ENCODE results near the gene EIF5B.
"Not testable (repeated sequence)": the region's sequence is repeated elsewhere in the genome, so short reads cannot be mapped to it uniquely, and the experiment has no call there.

The EIF5B gene

DNA sequence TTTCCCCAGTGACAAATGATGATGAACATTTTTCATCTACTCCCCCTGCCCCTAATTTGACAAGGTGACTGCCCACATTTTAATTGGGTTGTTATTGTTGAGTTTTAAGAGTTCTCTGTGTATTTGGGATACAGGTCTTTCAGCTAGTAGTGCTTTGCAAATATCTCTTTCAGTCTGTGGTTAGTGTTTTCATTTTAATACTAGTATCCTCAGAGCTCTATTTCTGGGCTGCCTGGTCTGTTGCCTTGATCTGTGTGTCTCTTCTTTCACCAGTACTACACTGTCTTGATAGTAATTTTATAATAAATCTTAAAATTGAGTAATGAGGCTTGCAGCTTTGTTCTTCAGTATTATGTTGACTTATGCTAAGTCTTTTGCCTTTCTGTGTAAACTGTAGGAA is 19.7 kb downstream of the EIF5B start:
- H3K9me3 ChIP-seq: no peaks in the 10 kb centered on the region
- no peak overlapping the region for H3K4me3 ChIP-seq (ENCODE audit: low read depth in 1 of 2, low read length in 1 of 2)
- no peaks in the 10 kb centered on the region for H3K4me1 ChIP-seq (ENCODE audit: control insufficient read depth in 1 of 2, insufficient read depth in 1 of 2, low read depth in 1 of 2, low read length in 1 of 2)
- TF ChIP-seq, protein P1, sequence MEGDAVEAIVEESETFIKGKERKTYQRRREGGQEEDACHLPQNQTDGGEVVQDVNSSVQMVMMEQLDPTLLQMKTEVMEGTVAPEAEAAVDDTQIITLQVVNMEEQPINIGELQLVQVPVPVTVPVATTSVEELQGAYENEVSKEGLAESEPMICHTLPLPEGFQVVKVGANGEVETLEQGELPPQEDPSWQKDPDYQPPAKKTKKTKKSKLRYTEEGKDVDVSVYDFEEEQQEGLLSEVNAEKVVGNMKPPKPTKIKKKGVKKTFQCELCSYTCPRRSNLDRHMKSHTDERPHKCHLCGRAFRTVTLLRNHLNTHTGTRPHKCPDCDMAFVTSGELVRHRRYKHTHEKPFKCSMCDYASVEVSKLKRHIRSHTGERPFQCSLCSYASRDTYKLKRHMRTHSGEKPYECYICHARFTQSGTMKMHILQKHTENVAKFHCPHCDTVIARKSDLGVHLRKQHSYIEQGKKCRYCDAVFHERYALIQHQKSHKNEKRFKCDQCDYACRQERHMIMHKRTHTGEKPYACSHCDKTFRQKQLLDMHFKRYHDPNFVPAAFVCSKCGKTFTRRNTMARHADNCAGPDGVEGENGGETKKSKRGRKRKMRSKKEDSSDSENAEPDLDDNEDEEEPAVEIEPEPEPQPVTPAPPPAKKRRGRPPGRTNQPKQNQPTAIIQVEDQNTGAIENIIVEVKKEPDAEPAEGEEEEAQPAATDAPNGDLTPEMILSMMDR (IDR thresholded peaks at IDR 0.05): no peak
- H3K27me3 ChIP-seq: no peaks in the 10 kb centered on the region
- no peaks in the 10 kb centered on the region for H3K36me3 ChIP-seq
- H3K27ac ChIP-seq: no peak overlapping the region

DNA sequence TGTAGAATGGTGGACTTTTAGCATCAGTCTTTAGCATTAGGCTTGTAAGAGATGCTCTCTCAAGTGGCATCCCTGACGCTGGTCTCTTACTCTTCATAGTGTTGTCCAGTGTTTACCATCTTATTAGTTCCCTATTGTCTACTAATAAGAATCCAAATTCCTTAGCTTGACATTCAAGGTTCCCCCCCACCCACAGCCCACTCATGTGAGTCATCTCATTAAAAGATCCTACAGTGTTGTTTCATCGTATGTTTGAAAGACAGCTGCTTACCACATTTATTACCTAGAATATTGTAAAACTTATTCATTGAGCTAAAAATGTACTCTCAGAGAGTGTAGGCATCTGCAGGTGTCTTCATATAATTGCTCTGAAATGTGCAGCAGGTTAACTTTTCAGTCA is 28.5 kb downstream of the EIF5B start:
- Histone ChIP-seq H3K9me3 (no peaks in the 10 kb centered on the region), H3K4me3 (ENCODE audit: low read depth in 1 of 2, low read length in 1 of 2) (no peak overlapping the region), H3K4me1 (ENCODE audit: control insufficient read depth in 1 of 2, insufficient read depth in 1 of 2, low read depth in 1 of 2, low read length in 1 of 2) (no peaks in the 10 kb centered on the region), H3K36me3 (peaks cover 59% of the 10 kb centered on the region), H3K27ac (no peak overlapping the region), H3K27me3 (no peaks in the 10 kb centered on the region)
- TF ChIP-seq, protein P1 (IDR thresholded peaks at IDR 0.05): no peak

DNA sequence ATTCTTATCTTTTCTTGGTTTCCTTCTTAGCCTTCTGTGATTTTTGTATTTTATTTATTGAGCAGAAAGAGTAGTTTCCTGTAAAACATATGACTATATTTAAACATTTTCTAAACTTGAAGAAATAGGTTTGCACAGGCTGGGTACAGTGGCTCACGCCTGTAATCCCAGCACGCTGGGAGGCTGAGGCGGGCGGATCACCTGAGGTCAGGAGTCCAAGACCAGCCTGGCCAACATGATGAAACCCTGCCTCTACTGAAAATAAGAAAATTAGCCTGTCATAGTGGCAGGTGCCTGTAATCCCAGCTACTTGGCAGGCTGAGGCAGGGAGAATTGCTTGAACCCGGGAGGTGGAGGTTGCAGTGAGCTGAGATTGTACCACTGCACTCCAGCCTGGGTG is 31.7 kb downstream of the EIF5B start:
- not testable (repeated sequence) for H3K4me3 ChIP-seq (ENCODE audit: low read depth in 1 of 2, low read length in 1 of 2); H3K9me3 ChIP-seq; H3K4me1 ChIP-seq (ENCODE audit: control insufficient read depth in 1 of 2, insufficient read depth in 1 of 2, low read depth in 1 of 2, low read length in 1 of 2); H3K27ac ChIP-seq; H3K27me3 ChIP-seq
- peaks cover 74% of the 10 kb centered on the region for H3K36me3 ChIP-seq

DNA sequence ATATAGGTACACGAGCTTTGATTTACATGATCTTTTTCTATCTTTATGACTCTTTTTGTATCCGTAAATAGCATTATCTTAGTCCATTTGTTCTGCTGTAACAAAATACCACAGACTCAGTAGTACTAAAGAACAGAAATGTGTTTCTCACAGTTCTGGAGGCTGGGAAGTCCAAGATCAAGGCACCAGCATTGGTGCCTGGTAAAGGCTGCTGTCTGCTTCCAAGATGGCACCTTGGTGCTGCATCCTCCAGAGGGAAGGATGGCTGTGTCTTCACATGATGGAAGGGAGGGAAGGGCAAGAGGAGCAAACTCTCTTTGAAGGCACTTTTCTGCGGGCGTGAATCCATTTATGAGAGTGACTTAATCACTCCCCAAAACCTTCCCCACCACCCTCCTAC is 36.0 kb downstream of the EIF5B start:
- Histone ChIP-seq H3K9me3 (no peaks in the 10 kb centered on the region), H3K4me3 (ENCODE audit: low read depth in 1 of 2, low read length in 1 of 2) (no peak overlapping the region), H3K27me3 (no peaks in the 10 kb centered on the region), H3K27ac (no peak overlapping the region), H3K4me1 (ENCODE audit: control insufficient read depth in 1 of 2, insufficient read depth in 1 of 2, low read depth in 1 of 2, low read length in 1 of 2) (no peaks in the 10 kb centered on the region), H3K36me3 (peaks cover 58% of the 10 kb centered on the region)
- TF ChIP-seq, protein P1 (IDR thresholded peaks at IDR 0.05): no peak

DNA sequence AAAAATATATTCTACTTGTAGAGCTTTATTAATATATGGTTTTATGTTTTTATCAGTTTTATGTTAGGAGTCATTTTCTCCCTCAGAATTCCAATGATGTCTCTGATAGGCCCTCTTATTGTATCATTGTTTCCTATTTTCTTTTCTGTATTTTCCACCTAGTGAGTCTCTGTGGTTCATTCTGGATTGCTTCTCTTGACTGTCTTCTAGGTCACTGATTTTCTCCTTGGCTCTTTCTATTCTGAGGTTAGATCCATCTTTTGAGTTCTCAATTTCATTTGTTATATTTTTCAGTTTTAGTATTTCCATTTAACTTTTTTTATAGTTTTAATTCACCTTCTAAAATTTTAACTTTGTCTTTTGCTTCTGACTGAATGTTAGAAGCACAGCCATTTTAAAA is 37.6 kb downstream of the EIF5B start:
- H3K27me3 ChIP-seq: no peaks in the 10 kb centered on the region
- H3K36me3 ChIP-seq: peaks cover 57% of the 10 kb centered on the region
- H3K4me1 ChIP-seq (ENCODE audit: control insufficient read depth in 1 of 2, insufficient read depth in 1 of 2, low read depth in 1 of 2, low read length in 1 of 2): no peaks in the 10 kb centered on the region
- TF ChIP-seq, protein P1 (IDR thresholded peaks at IDR 0.05): no peak
- H3K4me3 ChIP-seq (ENCODE audit: low read depth in 1 of 2, low read length in 1 of 2): no peak overlapping the region
- no peaks in the 10 kb centered on the region for H3K9me3 ChIP-seq
- H3K27ac ChIP-seq: no peak overlapping the region

DNA sequence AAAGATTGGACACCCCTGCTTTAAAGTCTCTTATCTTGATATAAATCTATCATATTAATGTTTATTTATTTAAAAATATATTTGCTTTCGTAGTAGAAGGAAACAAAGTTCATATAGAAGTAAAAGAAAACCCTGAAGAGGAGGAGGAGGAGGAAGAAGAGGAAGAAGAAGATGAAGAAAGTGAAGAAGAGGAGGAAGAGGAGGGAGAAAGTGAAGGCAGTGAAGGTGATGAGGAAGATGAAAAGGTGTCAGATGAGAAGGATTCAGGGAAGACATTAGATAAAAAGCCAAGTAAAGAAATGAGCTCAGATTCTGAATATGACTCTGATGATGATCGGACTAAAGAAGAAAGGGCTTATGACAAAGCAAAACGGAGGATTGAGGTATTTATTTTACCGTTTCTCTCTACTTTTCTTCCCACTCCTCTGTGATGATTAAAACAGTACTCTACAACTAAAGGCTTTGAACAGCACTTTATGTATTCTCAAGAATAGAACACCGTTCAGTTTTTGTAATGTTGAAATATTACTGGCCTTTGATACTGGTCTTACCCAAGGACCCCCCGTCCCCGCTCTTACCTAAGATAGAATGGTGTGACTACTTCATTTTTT is 39.2 kb downstream of the EIF5B start:
- H3K4me3 ChIP-seq (ENCODE audit: low read depth in 1 of 2, low read length in 1 of 2): no peak overlapping the region
- TF ChIP-seq, protein P1 (IDR thresholded peaks at IDR 0.05): no peak
- H3K36me3 ChIP-seq: peaks cover 65% of the 10 kb centered on the region
- no peaks in the 10 kb centered on the region for H3K9me3 ChIP-seq
- H3K27ac ChIP-seq: no peak overlapping the region
- H3K27me3 ChIP-seq: no peaks in the 10 kb centered on the region
- H3K4me1 ChIP-seq (ENCODE audit: control insufficient read depth in 1 of 2, insufficient read depth in 1 of 2, low read depth in 1 of 2, low read length in 1 of 2): no peaks in the 10 kb centered on the region

All from neutrophil (primary cell).